HCT116 (cell line): ENCODE measurements around the gene PDE9A. TPM values are rescaled to one million over a fixed set of nuclear protein-coding genes. Genes with fewer than 3 reads are reported as not detected.

Experiments used
- ATAC-seq: fragments of 200-7000 bp; cut with Tn5 transposase; 2 replicates; pipeline ENCODE4 v1.9.1; 2020; ENCODE audit warnings: mild to moderate bottlenecking, moderate library complexity
- BruUV-seq: library from RNA; stranded (reverse); fragments of 400-500 nt; replicated peaks from 2 replicates; lab custom pipeline; 2021; lab: Mats Ljungman, UMichigan
- CTCF ChIA-PET: fragments of 300-600 bp; sonication (Branson Sonifier 250); formaldehyde crosslinking; loops from one replicate; lab custom pipeline; 2021; ENCODE audit warnings: antibody characterized with exemption; lab: Charles Lee
- POLR2A ChIA-PET: fragments of 300-600, 350-600 bp; sonication (Branson Sonifier 250); formaldehyde crosslinking; loops from one replicate; lab custom pipeline; 2021; ENCODE audit warnings: antibody characterized with exemption; lab: Charles Lee
- RAD21 ChIA-PET, 2 experiments: fragments of 300-600 bp; sonication (Branson Sonifier 250); formaldehyde crosslinking; loops; one replicate each; lab custom pipeline; 2023; ENCODE audit warnings: low total read pairs in 2 of 2; ENCODE audit not compliant: uncharacterized antibody in 2 of 2, unreplicated experiment in 2 of 2, low non-redundant PET in 1 of 2; lab: Charles Lee
- DNase-seq: peaks from one replicate; pipeline ENCODE4 v3.0.0-alpha.2; 2010; ENCODE audit warnings: low read depth, low spot score
- H2AFZ ChIP-seq: fragments of 200-600 bp; shearing (Covaris generic), sonication (generic); 2 replicates; pipeline ENCODE4 v1.6.1; 2017; ENCODE audit warnings: low read depth, mixed run types, mixed read lengths, antibody characterized with exemption, low read length; ENCODE audit not compliant: poor library complexity, severe bottlenecking
- H3K27ac ChIP-seq: 2 replicates; pipeline ENCODE4 v1.5.1; 2012; ENCODE audit warnings: low read depth, low read length
- H3K27me3 ChIP-seq: fragments of 200-600 bp; sonication (generic); 2 replicates; pipeline ENCODE4 v1.6.1; 2016; ENCODE audit warnings: mixed run types, low read length, mixed read lengths; ENCODE audit not compliant: insufficient read depth
- H3K36me3 ChIP-seq, 2 experiments: fragments of 200-500 bp in 1 of 2; fragments of 200-600 bp in 1 of 2; sonication (Bioruptor generic) in 1 of 2; sonication (generic) in 1 of 2; 2 replicates each; pipeline versions ENCODE4 v1.5.1 to v1.6.1; 2014 to 2016; ENCODE audit warnings: low read length in 2 of 2, inconsistent platforms in 1 of 2, mixed read lengths in 1 of 2, mixed run types in 1 of 2; ENCODE audit not compliant: insufficient read depth in 2 of 2, control insufficient read depth in 1 of 2
- H3K4me1 ChIP-seq, 2 experiments: fragments of 200-600 bp in 1 of 2; sonication (generic) in 1 of 2; 2 replicates each; pipeline versions ENCODE4 v1.5.1 to v1.6.1; 2012 to 2017; ENCODE audit warnings: low read length in 2 of 2, inconsistent platforms in 1 of 2, mild to moderate bottlenecking in 1 of 2, mixed read lengths in 1 of 2, mixed run types in 1 of 2, moderate library complexity in 1 of 2; ENCODE audit not compliant: insufficient read depth in 2 of 2, control insufficient read depth in 1 of 2
- H3K4me2 ChIP-seq: fragments of 200-600 bp; sonication (generic); 2 replicates; pipeline ENCODE4 v1.6.1; 2017; ENCODE audit warnings: mixed run types, low read length, mixed read lengths
- H3K4me3 ChIP-seq, 2 experiments: fragments of 200-600 bp in 1 of 2; sonication (generic) in 1 of 2; replicated peaks in 1 of 2; 2 replicates each; pipeline ENCODE4 v1.5.1; 2011 to 2016; ENCODE audit warnings: low read length in 2 of 2, control low read depth in 1 of 2, low read depth in 1 of 2, mild to moderate bottlenecking in 1 of 2, mixed read lengths in 1 of 2, mixed run types in 1 of 2
- H3K79me2 ChIP-seq: fragments of 200-600 bp; sonication (generic); 2 replicates; pipeline ENCODE4 v1.6.1; 2017; ENCODE audit warnings: mild to moderate bottlenecking, mixed run types, low read length, moderate library complexity, mixed read lengths; ENCODE audit not compliant: insufficient read depth
- H3K9ac ChIP-seq: fragments of 200-600 bp; sonication (generic); 2 replicates; pipeline ENCODE4 v1.6.1; 2016; ENCODE audit warnings: low read length, mixed read lengths
- H3K9me2 ChIP-seq: fragments of 200-600 bp; sonication (generic), shearing (Covaris generic); 2 replicates; pipeline ENCODE4 v1.6.1; 2017; ENCODE audit warnings: mixed run types, mild to moderate bottlenecking, moderate library complexity; ENCODE audit not compliant: insufficient read depth
- H3K9me3 ChIP-seq, 2 experiments: fragments of 200-500 bp in 1 of 2; fragments of 200-600 bp in 1 of 2; sonication (Bioruptor generic) in 1 of 2; sonication (generic) in 1 of 2; 2 replicates each; pipeline ENCODE4 v1.6.1; 2014 to 2017; ENCODE audit warnings: low read length in 2 of 2, mixed read lengths in 2 of 2, inconsistent platforms in 1 of 2, low read depth in 1 of 2, mild to moderate bottlenecking in 1 of 2, mixed run types in 1 of 2, moderate library complexity in 1 of 2; ENCODE audit not compliant: control insufficient read depth in 1 of 2, insufficient read depth in 1 of 2
- H4K20me1 ChIP-seq: fragments of 200-600 bp; sonication (generic), shearing (Covaris generic); 2 replicates; pipeline ENCODE4 v1.6.1; 2017; ENCODE audit warnings: mixed run types, mild to moderate bottlenecking, moderate library complexity; ENCODE audit not compliant: insufficient read depth
- CBX3 ChIP-seq: IDR thresholded peaks from 2 replicates; pipeline ENCODE4 v1.6.1; 2012; ENCODE audit warnings: low read depth
- CEBPB ChIP-seq: IDR thresholded peaks from 2 replicates; pipeline ENCODE4 v1.6.1; 2012; ENCODE audit warnings: low read depth
- EGR1 ChIP-seq: IDR thresholded peaks from 2 replicates; pipeline ENCODE4 v1.6.1; 2012; ENCODE audit warnings: low read depth
- ELF1 ChIP-seq: IDR thresholded peaks from 2 replicates; pipeline ENCODE4 v1.6.1; 2012; ENCODE audit warnings: low read depth, borderline replicate concordance
- EZH2phosphoT487 ChIP-seq: fragments of 200-600 bp; IDR thresholded peaks from 2 replicates; pipeline ENCODE4 v1.6.1; 2018; ENCODE audit warnings: antibody characterized with exemption, borderline replicate concordance
- FOSL1 ChIP-seq: IDR thresholded peaks from 2 replicates; pipeline ENCODE4 v1.6.1; 2012; ENCODE audit warnings: low read depth
- JUND ChIP-seq: IDR thresholded peaks from 2 replicates; pipeline ENCODE4 v1.6.1; 2012
- POLR2A ChIP-seq: IDR thresholded peaks from 2 replicates; pipeline ENCODE4 v1.7.0; 2011; ENCODE audit warnings: borderline replicate concordance; ENCODE audit not compliant: insufficient read depth, insufficient read length; ENCODE audit errors: extremely low read depth
- RAD21 ChIP-seq: IDR thresholded peaks from 2 replicates; pipeline ENCODE4 v1.6.1; 2012; ENCODE audit warnings: low read depth, mild to moderate bottlenecking
- REST ChIP-seq: IDR thresholded peaks from 2 replicates; pipeline ENCODE4 v1.6.1; 2012; ENCODE audit warnings: low read depth
- SIN3A ChIP-seq: IDR thresholded peaks from 2 replicates; pipeline ENCODE4 v1.6.1; 2012; ENCODE audit warnings: low read depth
- SP1 ChIP-seq: IDR thresholded peaks from 2 replicates; pipeline ENCODE4 v1.6.1; 2012; ENCODE audit warnings: low read depth
- SRF ChIP-seq: IDR thresholded peaks from 2 replicates; pipeline ENCODE4 v1.6.1; 2012; ENCODE audit warnings: low read depth
- TCF7L2 ChIP-seq: IDR thresholded peaks from 2 replicates; pipeline ENCODE4 v1.7.0; 2011; ENCODE audit warnings: borderline replicate concordance, inconsistent platforms; ENCODE audit not compliant: insufficient read depth, insufficient read length; ENCODE audit errors: extremely low read depth
- YY1 ChIP-seq: IDR thresholded peaks from 2 replicates; pipeline ENCODE4 v1.6.1; 2011; ENCODE audit warnings: low read length, low read depth, moderate library complexity, mild to moderate bottlenecking; ENCODE audit not compliant: insufficient replicate concordance; ENCODE audit errors: extremely low read depth
- ZFX ChIP-seq: fragments of 450-650 bp; IDR thresholded peaks from 2 replicates; pipeline ENCODE4 v1.6.1; 2017
- ZNF274 ChIP-seq: fragments of 200-500 bp; sonication (Bioruptor generic); IDR thresholded peaks from 2 replicates; pipeline ENCODE4 v1.6.1; 2014; ENCODE audit warnings: mild to moderate bottlenecking, low read depth, low read length, inconsistent platforms
- intact Hi-C: fragments of 100-400 bp; cut with micrococcal nuclease; formaldehyde crosslinking; loops from 2 replicates; pipeline ENCODE4 v1.10.0; 2022
- total RNA-seq: library from RNA; stranded (reverse); gene quantifications from one replicate; pipeline ENCODE4 v1.2.1, GENCODE V29; 2021; ENCODE audit not compliant: unreplicated experiment
- TF ChIP-seq, protein P1 (sequence below), 3 experiments: fragments of 200-600 bp in 1 of 3; sonication (generic) in 1 of 3; IDR thresholded peaks in 2 of 3; conservative IDR thresholded peaks in 1 of 3; 2 replicates each; pipeline ENCODE4 v1.5.1; 2012 to 2017; ENCODE audit warnings: low read depth in 2 of 3, low read length in 2 of 3, antibody characterized with exemption in 1 of 3, borderline replicate concordance in 1 of 3, control low read depth in 1 of 3, mild to moderate bottlenecking in 1 of 3, mixed read lengths in 1 of 3, mixed run types in 1 of 3, moderate library complexity in 1 of 3; ENCODE audit not compliant: insufficient read depth in 1 of 3
- TF ChIP-seq, protein P2 (sequence below): IDR thresholded peaks from 2 replicates; pipeline ENCODE4 v1.6.1; 2012
- TF ChIP-seq, protein P3 (sequence below): IDR thresholded peaks from 2 replicates; pipeline ENCODE4 v1.6.1; 2012

Gene PDE9A
- total RNA-seq, 1 experiment from 2014 or later = 31.4 TPM

GRCh38 chr21:42662430-42663199 is 9.2 kb downstream of the PDE9A start:
- CTCF ChIA-PET = no interaction called here
- BruUV-seq = no TSS peak

More at GRCh38 chr21:42662430-42663199, 9.2 kb downstream of the PDE9A start:
- Histone ChIP-seq H3K9me2 (no peaks in the 10 kb centered on the region), H2AFZ (no peak overlapping the region), H3K9me3 (no peaks in the 10 kb centered on the region), H3K27ac (no peak overlapping the region; the same call in 1 of the 2 replicates), H3K79me2 (no peaks in the 10 kb centered on the region; the same call in 1 of the 2 replicates)
- intact Hi-C loops = no loop called here
- RAD21 ChIA-PET = no interaction called here
- POLR2A ChIA-PET = no interaction called here
- TF ChIP-seq RAD21 = no peak
- TF ChIP-seq YY1 = no peak
- TF ChIP-seq, protein P1, sequence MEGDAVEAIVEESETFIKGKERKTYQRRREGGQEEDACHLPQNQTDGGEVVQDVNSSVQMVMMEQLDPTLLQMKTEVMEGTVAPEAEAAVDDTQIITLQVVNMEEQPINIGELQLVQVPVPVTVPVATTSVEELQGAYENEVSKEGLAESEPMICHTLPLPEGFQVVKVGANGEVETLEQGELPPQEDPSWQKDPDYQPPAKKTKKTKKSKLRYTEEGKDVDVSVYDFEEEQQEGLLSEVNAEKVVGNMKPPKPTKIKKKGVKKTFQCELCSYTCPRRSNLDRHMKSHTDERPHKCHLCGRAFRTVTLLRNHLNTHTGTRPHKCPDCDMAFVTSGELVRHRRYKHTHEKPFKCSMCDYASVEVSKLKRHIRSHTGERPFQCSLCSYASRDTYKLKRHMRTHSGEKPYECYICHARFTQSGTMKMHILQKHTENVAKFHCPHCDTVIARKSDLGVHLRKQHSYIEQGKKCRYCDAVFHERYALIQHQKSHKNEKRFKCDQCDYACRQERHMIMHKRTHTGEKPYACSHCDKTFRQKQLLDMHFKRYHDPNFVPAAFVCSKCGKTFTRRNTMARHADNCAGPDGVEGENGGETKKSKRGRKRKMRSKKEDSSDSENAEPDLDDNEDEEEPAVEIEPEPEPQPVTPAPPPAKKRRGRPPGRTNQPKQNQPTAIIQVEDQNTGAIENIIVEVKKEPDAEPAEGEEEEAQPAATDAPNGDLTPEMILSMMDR (IDR thresholded peaks at IDR 0.05 in 2 of 3, conservative IDR thresholded peaks at IDR 0.05 in 1 of 3; ENCODE audit: borderline replicate concordance in 1 of 3, insufficient read depth in 1 of 3, low read depth in 2 of 3, low read length in 2 of 3) = no peak
- TF ChIP-seq, protein P2, sequence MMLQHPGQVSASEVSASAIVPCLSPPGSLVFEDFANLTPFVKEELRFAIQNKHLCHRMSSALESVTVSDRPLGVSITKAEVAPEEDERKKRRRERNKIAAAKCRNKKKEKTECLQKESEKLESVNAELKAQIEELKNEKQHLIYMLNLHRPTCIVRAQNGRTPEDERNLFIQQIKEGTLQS = no peak
- no peak for TF ChIP-seq SIN3A
- no peak for TF ChIP-seq JUND
- no peak for TF ChIP-seq CEBPB
- no peak for TF ChIP-seq ZNF274
- TF ChIP-seq ELF1 = no peak
- TF ChIP-seq FOSL1 = no peak
- TF ChIP-seq SRF = no peak
- TF ChIP-seq ZFX = no peak
- no peak for TF ChIP-seq EGR1
- no peak for TF ChIP-seq TCF7L2
- TF ChIP-seq, protein P3, sequence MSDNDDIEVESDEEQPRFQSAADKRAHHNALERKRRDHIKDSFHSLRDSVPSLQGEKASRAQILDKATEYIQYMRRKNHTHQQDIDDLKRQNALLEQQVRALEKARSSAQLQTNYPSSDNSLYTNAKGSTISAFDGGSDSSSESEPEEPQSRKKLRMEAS = no peak
- no peak for TF ChIP-seq CBX3
- no peak for TF ChIP-seq POLR2A
- TF ChIP-seq REST = no peak
- no peak for TF ChIP-seq EZH2phosphoT487
- no peak for TF ChIP-seq SP1
- TF ChIP-seq, all 23 proteins: peak for 0
- no peak overlapping the region for H3K4me3 ChIP-seq
- H3K9ac ChIP-seq = no peak overlapping the region
- no peaks in the 10 kb centered on the region for H3K27me3 ChIP-seq
- no peaks in the 10 kb centered on the region for H3K36me3 ChIP-seq
- no peak for ATAC-seq
- DNase-seq = no peak
- no peak overlapping the region for H3K4me2 ChIP-seq
- no peaks in the 10 kb centered on the region for H4K20me1 ChIP-seq
- H3K4me1 ChIP-seq = peaks cover 25 to 28% of the 10 kb centered on the region in 2 experiments; a peak in 3 of 4 replicates
